GM21576 (cell line): Measurements from ENCODE around the gene ZNF669.
"Not testable (repeated sequence)": the region's sequence is repeated elsewhere in the genome, so short reads cannot be mapped to it uniquely, and the experiment has no call there.

Experiments
- ATAC-seq: cut with Tn5 transposase; IDR thresholded peaks from one replicate; pipeline ENCODE4 v1.9.1; 2021; ENCODE audit warnings: mild to moderate bottlenecking, moderate library complexity; ENCODE audit not compliant: unreplicated experiment

Gene ZNF669

GRCh38 chr1:247103859-247104591 lies at the start of gene ZNF669:
TSS of gene ZNF669 (minus strand) at chr1:247104356. CDS start at chr1:247104199, 157 bp downstream.
- ATAC-seq: peak; percentile 99

- ATAC-seq: no peak
Measured at GRCh38 chr1:247147781-247148180, 43.6 kb upstream of the ZNF669 start.

- not testable (repeated sequence) for ATAC-seq
Measured at GRCh38 chr1:247147120-247147519, 43.0 kb upstream of the ZNF669 start.

- ATAC-seq: no peak
Measured at GRCh38 chr1:247146671-247147070, 42.5 kb upstream of the ZNF669 start.

- no peak for ATAC-seq
Measured at GRCh38 chr1:247145279-247145678, 41.1 kb upstream of the ZNF669 start.

GRCh38 chr1:247139557-247139956 lies 35.4 kb upstream of the ZNF669 start:
- not testable (repeated sequence) for ATAC-seq

- no peak for ATAC-seq
Measured at GRCh38 chr1:247131236-247131635, 27.1 kb upstream of the ZNF669 start.

- ATAC-seq: not testable (repeated sequence)
Measured at GRCh38 chr1:247127519-247128282, 23.5 kb upstream of the ZNF669 start.

- peak; percentile 52 for ATAC-seq
Measured at GRCh38 chr1:247126601-247127000, 22.4 kb upstream of the ZNF669 start.

GRCh38 chr1:247126166-247126565 lies 22.0 kb upstream of the ZNF669 start:
- ATAC-seq: peak; percentile 100

- no peak for ATAC-seq
Measured at GRCh38 chr1:247121382-247121781, 17.2 kb upstream of the ZNF669 start.

GRCh38 chr1:247120408-247120668 lies 16.2 kb upstream of the ZNF669 start:
- ATAC-seq: not testable (repeated sequence)

GRCh38 chr1:247119600-247120407 lies 15.6 kb upstream of the ZNF669 start:
- ATAC-seq: no peak

GRCh38 chr1:247118946-247119446 lies 14.8 kb upstream of the ZNF669 start:
- ATAC-seq: no peak

- ATAC-seq: no peak
Measured at GRCh38 chr1:247115545-247115944, 11.4 kb upstream of the ZNF669 start.

- no peak for ATAC-seq
Measured at GRCh38 chr1:247115141-247115510, 11.0 kb upstream of the ZNF669 start.

GRCh38 chr1:247114351-247115140 lies 10.4 kb upstream of the ZNF669 start:
- ATAC-seq: no peak

- ATAC-seq: no peak
Measured at GRCh38 chr1:247113733-247114271, 9.6 kb upstream of the ZNF669 start.

GRCh38 chr1:247113094-247113497 lies 8.9 kb upstream of the ZNF669 start:
- ATAC-seq: no peak

- ATAC-seq: no peak
Measured at GRCh38 chr1:247112479-247112781, 8.3 kb upstream of the ZNF669 start.
